Measurements from ENCODE around the gene NTRK3.
"Not testable (repeated sequence)": the region's sequence is repeated elsewhere in the genome, so short reads cannot be mapped to it uniquely, and the experiment has no call there.

Gene NTRK3

DNA sequence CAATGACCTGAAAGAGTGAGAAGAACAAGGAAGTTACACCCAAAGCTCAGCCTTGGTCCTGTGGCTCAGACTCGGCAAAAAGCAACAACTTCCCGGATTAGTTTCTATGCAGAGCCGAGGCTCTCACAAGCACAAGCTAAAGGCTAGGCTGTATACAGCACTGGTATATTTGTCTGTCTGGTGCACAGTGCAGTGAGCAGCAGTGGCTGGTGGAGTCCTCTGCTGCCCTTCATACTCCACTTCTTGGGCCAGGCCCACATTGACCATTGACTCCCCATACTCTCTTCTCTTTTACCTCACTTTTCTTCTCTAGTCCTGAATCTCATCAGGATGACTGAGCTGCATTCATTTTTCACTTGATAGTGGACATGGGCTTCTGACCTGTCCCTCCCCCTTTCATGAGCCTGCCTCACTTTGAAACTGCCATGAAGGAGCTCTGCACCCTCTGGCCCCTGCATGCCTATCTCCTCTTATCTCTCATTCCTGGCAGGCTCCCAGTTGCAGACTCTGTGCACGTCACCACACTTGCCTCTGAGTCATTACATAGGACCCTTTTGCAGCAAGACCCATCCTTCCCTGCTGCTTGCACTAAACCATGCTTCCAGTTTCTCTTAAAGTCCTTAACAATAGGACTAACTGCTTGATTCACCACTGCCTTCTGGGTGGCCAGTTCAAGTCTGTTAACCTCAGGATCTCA, 379.3 kb downstream of the NTRK3 start:
- no peak for DNase-seq (ENCODE audit: low read depth)

DNA sequence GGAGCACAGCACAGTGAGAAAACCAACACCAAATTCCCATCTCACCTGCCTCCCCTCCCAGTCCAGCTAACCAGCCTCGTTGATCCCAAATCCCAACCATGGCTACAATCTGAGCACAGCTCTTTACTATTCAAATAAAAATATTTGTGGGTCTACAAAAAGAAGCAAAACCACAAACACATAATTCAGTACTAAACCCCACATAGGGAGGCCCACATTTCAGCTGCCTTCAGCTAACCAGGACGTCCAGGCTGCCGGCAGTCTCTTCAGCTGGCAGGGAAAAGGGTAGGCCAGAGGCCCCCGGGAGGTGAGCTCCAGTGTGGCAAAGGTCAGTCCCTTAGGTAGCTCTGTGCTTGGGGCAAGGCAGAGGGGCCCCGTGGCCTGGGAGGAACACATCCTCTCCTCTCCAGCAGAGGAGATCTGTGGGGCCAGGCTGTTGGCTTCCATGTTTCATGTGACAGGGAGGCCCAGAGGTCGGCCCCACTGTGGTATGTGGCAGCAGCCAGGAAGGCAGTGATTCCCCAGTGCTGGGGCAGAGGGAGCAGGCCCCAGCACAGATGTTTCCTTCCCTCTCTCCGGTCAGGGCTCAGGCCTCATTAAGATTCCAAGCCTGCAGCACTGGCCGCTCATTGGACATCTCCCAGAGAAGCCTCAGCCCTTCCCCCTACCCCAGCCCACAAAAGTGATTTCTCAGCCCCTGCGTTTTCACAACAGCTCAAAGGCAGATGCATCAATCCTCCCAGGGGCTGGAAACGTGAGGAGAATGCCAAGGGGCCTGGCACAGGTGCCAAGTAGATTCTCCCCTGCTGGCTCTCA, 381.4 kb downstream of the NTRK3 start:
- no peak for DNase-seq (ENCODE audit: low read depth)

DNA sequence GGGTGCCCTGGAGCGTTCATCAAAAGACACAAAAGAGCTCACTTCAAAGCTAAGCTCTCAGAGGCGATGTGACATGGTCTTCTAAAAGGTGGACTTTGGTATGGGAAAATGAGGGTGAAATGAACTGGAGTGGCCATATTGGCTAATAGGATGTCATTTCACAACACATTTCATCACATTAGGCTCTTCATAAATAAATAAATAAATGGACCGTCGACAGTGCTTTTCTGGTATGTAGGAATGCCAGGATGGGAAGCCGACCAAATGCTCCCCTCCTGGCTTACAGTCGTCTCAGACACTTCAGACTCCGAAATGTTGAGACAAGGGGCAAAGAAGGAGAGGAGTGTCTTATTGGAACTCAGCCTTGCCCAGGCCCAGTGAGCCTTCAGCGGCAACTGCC, 383.0 kb downstream of the NTRK3 start:
- DNase-seq (ENCODE audit: low read depth) = no peak

DNA sequence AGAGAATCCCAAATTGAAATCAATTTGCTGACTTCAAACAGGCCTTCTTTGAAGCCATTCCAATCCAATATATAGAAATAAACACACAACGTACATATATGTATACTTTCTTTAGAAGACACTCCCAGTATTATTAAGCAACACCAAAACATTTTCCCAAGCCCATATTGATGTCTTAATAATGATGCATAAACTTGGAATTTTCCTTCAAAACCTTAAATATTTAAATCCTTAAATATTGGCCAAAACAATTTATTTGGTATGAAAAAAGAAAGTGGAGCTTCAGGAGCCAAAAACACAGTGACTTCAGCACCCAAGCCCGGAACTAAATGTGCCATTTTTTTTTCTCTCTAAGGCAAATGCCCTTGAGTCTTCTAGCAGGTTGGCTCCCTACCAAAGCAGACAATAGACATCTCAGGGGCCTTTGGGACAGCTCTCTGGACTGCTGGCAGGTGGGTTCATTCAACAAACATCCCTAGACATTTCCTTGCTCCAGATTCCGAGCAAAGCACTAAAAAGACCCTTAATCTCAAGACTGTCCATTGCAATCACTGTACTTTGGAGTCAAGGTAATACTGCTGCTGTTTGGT, 384.7 kb downstream of the NTRK3 start:
- no peak for DNase-seq (ENCODE audit: low read depth)

DNA sequence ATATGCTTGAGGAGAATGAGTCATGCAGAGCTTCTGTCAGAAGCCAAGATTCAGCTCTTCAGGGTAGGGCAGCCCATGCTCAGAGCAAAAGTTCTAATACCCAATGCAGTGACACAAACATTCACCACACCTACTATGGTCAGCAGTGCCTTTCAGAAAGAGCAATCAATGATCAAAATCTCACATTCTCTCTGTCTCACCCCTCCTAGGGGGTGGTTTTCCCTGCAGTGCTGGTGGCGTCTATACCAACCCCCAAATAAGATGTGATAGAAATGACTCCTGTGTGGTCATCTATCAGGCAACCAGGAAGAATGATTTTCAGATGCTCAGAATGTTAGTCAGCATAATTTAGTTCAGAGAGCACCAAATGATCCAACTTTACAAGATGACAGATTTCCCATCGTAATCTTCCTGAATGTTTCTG, 385.3 kb downstream of the NTRK3 start:
- no peak for DNase-seq (ENCODE audit: low read depth)

DNA sequence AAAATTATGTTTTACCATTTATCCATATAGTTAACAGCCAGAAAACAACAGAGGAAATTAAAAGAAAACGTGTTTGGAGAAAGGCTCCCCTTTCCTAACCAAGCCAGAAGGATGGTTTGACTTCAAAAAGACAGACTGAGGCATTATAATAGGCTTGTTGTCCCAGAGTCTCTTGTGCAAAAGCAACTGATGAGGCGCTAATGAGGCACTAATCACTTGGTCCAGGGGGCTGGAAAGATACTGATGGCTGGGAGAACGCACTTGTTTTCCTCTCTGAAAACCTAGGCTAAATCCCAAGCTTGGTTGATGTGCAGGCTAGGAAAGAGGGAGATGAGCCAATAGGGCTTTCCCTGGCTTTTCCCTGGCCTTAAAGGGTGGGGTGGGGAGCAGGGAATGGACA, 389.6 kb downstream of the NTRK3 start:
- DNase-seq (ENCODE audit: low read depth) = no peak

DNA sequence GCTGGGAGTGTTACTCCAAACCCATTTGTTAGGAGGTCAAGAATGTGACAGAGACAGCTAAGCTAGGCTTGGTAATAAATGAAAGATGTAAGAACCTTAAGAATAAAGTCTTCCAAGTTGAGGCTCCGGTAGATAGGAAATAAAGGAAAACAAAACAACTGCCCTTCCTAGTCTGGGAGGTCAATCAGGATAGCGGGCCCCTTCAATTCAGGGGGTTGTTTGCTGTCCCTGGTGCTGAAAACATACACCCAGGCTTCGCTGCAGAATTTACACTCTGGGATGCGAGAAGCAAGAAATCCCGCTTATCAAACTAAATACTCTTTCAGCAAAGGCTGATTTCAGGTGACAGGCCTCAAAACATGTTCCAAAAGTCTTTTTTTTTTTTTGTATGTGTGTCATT, 393.4 kb downstream of the NTRK3 start:
- DNase-seq (ENCODE audit: low read depth) = no peak

DNA sequence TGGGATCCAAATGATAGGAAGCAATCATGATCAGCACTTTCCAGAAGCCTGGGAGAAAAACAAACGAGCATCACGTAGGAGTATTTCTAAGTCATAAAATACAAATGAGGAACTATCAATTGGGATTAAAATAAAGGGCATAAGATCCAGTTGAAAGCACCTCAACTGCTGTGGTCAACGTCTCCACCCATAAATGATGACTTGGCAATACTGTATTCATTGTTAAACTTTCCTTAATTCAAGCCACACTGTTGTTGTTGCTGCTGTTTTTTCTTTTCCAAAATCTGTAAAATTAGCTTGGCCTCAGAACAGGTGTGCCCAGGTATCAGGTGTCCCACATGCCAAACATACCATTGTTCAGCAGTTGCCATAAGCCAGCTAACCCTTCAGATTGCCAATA, 395.8 kb downstream of the NTRK3 start:
- DNase-seq (ENCODE audit: low read depth) = no peak

DNA sequence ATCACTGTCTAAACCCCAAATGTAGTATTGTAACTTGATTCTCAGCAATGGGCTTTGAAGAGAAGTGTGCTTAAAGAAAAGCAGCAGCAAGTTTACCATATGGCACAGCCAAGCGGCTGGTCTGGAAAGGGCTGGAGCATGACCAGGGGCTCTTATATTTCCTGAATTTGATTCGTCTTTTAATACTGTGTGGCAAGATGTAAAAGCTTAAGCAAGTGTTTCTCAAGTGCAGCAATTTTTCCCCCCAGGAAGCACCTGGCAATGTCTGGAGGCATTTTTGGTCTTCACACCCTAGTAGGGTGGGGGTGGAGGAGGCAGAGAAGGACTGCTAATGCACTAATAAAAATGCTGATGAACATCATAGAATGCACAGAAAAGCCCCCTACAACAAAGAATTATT, 397.9 kb downstream of the NTRK3 start:
- no peak for DNase-seq (ENCODE audit: low read depth)

DNA sequence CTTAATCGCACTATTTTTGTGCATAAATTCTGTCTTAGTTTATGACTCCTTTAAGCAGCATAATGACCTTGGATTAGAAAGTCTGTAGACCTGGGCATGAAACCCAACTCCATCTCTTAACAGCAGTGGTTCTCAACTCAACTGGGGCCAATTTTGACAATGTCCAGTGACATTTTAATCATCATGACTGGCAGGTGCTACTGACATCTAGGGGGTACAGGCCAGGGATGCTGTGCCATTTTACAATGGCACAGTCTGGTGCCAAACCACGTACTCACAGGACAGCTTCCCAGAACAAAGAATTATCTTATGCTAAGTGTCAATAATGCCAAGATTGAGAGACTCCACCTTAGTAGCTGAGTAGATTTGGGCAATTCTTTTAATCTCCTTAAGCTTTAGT, 405.0 kb downstream of the NTRK3 start:
- DNase-seq (ENCODE audit: low read depth) = no peak

DNA sequence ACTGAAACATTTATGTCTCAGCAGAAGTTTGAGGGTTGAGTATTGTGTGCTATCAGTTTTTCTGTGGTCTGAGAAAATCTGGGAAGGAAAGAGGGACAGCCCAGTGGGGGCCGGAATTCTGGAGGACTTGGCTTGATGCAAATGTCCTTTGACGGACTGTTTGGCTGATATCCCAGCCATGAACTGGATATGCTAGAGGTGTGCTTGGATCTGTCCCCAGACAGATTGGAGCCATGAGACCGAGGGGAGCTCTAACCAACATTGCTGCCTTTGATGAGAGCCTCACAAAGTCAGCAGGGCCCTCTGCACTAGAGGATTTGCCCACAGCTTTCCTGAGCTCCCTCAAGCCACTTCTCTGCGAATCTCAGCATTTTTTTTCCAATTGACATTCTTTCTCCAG, 405.6 kb downstream of the NTRK3 start:
- no peak for DNase-seq (ENCODE audit: low read depth)

DNA sequence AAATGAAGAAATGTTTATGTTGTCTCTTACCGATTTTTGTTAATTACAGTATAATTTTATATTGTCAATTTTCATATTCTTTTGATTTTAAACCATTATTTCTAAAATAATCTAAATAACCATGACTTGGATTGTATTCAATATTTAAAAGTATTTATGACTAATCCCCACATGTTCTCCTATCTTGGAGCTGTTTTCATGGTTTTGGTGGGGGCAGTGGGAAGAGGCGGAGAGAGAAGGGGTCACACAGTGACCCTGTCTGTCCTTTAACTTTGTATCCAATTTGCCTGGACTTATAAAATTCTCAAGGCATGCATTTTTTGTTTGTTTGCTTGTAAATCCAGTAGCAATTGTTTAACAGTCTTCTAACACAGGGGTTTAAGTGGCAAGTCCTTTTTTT, 407.4 kb downstream of the NTRK3 start:
- no peak for DNase-seq (ENCODE audit: low read depth)

DNA sequence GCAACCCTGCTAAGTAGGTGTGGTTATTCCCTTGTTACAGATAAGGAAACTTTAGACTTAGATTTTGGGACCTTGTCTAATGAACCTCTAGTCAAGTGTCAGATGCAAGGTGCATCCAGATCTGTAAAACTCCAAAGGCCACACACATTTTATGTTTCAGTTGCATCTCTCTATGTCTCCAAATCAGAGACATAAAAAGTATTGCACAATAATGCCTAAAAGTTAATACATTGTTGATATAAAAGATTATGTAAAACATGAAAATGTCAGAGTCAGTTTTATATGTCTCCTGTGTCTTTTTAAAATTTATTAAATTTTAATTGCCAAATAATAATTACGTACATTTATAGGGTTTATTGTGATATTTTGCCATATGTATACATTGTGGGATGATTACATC, 408.5 kb downstream of the NTRK3 start:
- no peak for DNase-seq (ENCODE audit: low read depth)

DNA sequence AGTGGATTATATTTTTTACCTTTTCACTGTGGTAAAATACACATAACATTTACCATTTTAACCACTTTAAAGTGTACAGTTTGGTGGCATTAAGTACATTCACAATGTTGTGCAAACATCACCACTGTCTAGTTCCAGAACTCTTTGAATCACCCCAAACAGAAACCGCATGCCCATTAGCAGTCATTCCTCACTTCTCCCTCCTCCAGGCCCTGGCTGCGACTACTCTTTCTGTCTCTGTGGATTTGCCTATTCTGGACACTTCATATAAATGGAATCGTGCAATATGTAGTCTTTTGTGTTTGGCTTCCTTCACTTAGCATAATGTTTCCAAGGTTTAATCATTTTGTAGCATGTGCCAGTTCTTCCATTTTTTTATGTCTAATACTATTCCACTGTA, 409.8 kb downstream of the NTRK3 start:
- DNase-seq (ENCODE audit: low read depth) = no peak

DNA sequence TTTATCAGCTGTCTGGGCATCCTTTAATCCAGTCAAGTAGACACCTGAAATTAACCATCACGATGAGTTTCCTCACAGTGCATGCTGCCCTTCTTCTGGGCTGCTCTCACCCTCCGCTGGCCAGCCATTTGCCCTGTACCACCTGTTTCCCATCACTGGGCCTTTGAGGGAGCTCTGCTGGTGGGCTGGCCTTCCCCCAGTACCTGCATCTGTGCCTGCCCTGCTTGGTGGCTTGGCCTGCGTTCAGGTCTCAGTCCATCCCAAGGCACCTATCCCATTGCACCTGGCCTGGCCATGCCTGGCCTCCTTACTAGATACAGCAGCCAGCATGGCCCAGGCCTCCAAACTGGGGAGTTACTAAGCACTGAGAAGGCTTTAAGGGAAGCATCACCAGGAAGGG, 413.2 kb downstream of the NTRK3 start:
- DNase-seq (ENCODE audit: low read depth) = no peak

DNA sequence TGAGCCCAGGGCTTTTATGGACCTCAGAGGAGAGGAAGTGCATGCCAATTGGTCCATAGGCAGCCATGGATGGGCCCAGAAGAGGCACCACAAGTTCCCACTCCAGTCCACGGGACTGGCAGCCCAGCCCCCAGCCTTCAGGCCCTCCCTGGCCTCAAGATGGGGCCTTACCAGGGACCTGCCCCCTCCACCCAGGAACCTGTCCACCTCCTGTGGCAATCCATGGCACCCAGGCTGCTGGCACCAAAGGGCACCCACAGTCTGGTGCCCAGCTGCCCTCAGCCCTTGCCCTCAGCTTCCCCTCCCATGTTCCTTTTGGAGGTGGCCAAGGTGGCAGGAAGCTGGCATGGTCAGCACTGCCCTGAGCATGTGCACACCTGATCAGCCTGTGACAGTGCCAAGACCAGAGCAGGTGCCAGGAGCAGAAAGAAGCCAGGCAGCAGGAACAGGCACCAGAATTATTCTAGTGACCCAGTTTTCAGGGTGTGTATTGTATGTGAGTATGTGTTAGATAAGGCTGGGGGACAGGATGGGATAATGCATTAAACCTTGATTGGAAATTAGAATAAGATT, 415.0 kb downstream of the NTRK3 start:
- no peak for DNase-seq (ENCODE audit: low read depth)

DNA sequence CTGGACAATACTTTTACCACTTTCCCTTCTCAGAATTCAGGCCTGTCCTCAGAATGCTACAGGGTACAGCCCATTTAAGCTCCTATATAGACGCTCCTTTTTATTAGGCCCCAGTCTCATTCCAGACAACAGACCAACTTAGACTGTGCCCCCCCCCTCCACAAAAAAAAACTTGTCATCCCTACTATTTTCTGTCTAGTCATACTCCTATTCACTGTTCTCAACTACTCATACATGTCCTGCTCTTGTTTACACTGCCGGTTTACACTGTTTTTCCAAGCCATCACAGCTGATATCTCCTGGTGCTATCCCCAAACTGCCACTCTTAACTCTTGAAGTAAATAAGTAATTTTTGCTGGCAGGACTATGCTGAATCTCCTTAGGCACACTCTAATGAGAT, 420.7 kb downstream of the NTRK3 start:
- DNase-seq (ENCODE audit: low read depth) = not testable (repeated sequence)

DNA sequence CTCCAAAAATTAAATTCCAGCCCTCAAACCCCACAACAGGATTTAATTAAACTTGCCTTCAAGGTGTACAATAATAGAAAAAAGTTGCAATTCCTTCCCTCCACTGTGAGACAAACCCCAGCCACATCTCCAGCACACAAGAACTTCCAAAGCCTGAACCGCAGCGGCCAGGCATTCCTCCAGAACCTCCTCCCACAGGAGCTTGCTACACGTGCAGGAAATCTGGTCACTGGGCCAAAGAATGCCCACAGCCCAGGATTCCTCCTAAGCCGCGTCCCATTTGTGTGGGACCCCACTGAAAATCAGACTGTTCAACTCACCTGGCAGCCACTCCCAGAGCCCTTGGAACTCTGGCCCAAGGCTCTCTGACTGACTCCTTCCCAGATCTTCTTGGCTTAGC, 423.2 kb downstream of the NTRK3 start:
- not testable (repeated sequence) for DNase-seq (ENCODE audit: low read depth)

DNA sequence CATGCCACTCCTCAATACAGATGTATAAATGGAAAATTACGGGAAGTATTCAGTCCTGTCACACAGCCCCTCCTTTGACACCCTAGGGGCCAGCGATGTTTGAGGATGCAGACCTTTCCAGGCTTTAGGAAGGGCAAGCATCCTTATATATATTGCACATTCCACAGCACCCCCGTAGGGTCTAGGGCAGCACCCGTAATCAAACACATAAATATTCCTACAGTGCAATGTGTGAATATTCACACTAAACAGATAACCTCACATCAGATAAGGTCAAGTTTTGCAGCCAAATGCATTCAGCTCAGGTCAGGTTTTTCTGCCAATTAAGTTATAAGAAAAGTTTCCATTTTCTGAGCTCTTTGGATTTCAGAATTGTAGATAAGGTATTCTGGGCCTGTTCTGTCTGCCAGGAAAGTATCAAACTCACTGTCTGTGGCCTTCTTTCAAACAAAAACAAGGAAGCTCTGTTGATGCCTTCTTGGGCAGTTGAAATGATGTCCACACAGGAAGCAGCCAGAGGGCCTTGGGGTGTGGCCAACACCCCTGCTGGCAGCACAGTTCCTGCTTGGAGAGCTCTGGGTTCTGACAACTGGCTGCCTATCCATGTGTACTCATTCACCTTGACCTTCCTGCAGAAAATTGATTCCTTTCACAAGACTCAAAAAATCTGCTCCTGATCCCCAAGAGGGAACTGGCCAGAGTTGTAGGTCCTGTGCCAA, 427.0 kb downstream of the NTRK3 start:
- DNase-seq (ENCODE audit: low read depth) = no peak

DNA sequence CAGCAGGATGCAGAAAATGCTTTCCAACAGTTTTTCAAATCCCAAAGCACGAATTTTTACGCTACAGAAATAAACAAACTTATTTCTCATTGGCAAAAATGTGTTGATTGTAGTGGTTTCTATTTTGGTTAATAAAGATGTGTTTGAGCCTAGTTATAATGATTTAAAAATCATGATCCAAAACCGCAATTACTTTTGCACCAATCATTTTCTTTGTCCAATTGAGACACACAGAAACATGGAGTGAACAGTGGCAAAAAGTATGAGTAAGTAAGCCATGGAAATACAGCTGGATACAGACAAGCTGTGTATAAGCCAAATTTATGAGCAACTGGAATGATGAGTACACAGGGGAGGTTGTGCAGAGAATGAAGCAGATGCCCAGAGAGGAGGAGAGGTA, 427.9 kb downstream of the NTRK3 start:
- DNase-seq (ENCODE audit: low read depth) = no peak

DNA sequence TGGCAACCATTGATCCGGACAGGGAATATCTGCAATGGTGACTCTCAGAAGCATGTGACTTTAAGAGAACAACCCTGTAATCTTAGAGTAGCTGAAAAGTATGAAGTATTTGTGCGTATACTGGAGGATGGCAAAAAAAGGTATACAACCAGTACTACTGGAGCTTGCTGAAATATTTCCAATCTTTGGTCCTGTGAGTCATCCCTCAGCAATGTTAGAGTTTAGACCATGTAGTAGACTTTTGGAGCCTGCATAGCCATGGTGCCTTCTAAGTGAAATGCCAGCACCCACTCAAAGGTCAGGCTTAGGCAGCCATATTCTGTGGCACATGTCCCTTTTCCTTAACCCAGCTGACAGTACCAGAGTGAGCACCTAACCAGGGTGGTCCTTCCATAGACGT, 429.4 kb downstream of the NTRK3 start:
- no peak for DNase-seq (ENCODE audit: low read depth)

DNA sequence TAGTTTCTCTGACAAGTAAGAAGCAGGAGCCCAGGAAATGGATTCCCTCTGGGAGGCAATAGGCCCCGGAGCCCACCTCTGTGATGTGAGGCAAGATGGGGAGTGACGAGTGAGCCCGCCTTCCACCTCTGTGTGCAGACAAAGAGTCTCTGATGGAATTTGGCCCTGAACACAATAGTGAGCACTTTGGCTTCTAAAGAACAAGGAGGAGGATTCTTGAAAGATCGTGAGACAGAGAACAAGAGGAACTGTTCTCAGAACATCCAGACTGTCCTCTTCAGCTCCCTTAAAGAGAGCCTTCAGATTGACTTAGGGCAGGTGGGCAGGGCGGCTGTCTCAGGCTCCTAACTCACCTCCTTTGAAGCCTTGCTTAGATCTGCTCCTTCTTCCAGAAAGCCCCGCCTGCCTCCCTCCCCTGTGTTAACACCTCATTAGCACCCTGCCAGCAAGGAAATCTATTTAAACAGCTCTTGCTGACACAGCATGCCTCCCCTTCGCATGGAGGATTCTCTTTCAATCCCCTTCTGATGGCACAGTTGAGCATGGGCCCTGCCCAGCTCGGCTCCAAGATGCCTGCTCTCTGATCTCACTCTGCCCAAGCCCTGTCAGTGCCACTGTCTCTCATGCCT, 430.3 kb downstream of the NTRK3 start:
- no peak for DNase-seq (ENCODE audit: low read depth)
